B cell (primary cell): ENCODE results near the gene CPS1. TPM values are rescaled to one million over a fixed set of nuclear protein-coding genes. Genes with fewer than 3 reads are reported as not detected.

ENCODE experiments used
- ATAC-seq: fragments of 200-7000 bp; cut with Tn5 transposase; one replicate; pipeline ENCODE4 v1.10.0; 2021; ENCODE audit warnings: low read depth, mild to moderate bottlenecking, moderate number of reproducible peaks, moderate library complexity
- CTCF ChIA-PET: fragments of 350-600 bp; sonication (Branson Sonifier 250); formaldehyde crosslinking; loops from one replicate; lab custom pipeline; 2021; ENCODE audit warnings: antibody characterized with exemption, inconsistent platforms; lab: Charles Lee
- POLR2A ChIA-PET: fragments of 350-600 bp; sonication (Branson Sonifier 250); formaldehyde crosslinking; loops from one replicate; lab custom pipeline; 2021; ENCODE audit warnings: antibody characterized with exemption; lab: Charles Lee
- DNase-seq: peaks from one replicate; pipeline ENCODE4 v3.0.0; 2013
- H2AFZ ChIP-seq: 2 replicates; pipeline ENCODE4 v1.6.1; 2012; ENCODE audit warnings: mild to moderate bottlenecking, low read depth, low read length; ENCODE audit not compliant: insufficient read depth, poor library complexity, severe bottlenecking
- H3K27ac ChIP-seq, 2 donors: 1 replicate in 1 of 2; 2 replicates in 1 of 2; pipeline ENCODE4 v1.5.1; 2012 to 2013; ENCODE audit warnings: low read length in 2 of 2, mild to moderate bottlenecking in 2 of 2, moderate library complexity in 1 of 2
- H3K27me3 ChIP-seq, 4 experiments: fragments of 200-600 bp in 1 of 4; sonication (generic) in 1 of 4; replicated peaks in 1 of 4; 1 replicate in 2 of 4; 2 replicates in 2 of 4; pipeline versions ENCODE4 v1.6.1 to v1.7.0; 2013 to 2016; ENCODE audit warnings: low read length in 3 of 4, mild to moderate bottlenecking in 2 of 4, mixed read lengths in 1 of 4, moderate library complexity in 1 of 4; ENCODE audit not compliant: insufficient read depth in 4 of 4, control insufficient read depth in 3 of 4; ENCODE audit errors: control extremely low read depth in 1 of 4
- H3K36me3 ChIP-seq, 2 experiments: replicated peaks in 1 of 2; 1 replicate in 1 of 2; 2 replicates in 1 of 2; pipeline versions ENCODE4 v1.6.1 to v1.7.1; 2013; ENCODE audit warnings: low read length in 1 of 2; ENCODE audit not compliant: insufficient read depth in 2 of 2, control insufficient read depth in 1 of 2; ENCODE audit errors: control extremely low read depth in 1 of 2, extremely low read depth in 1 of 2
- H3K4me1 ChIP-seq, 2 donors: fragments of 200-600 bp in 1 of 2; sonication (generic) in 1 of 2; 1 replicate in 1 of 2; 2 replicates in 1 of 2; pipeline versions ENCODE4 v1.5.1 to v1.6.1; 2013 to 2017; ENCODE audit warnings: low read length in 2 of 2; ENCODE audit not compliant: control insufficient read depth in 2 of 2, insufficient read depth in 2 of 2
- H3K4me2 ChIP-seq: replicated peaks from 2 replicates; pipeline ENCODE3; 2012; ENCODE audit warnings: mild to moderate bottlenecking, low read depth, low read length; ENCODE audit not compliant: poor library complexity, severe bottlenecking
- H3K4me3 ChIP-seq, 5 experiments: fragments of 200-600 bp in 1 of 5; sonication (generic) in 1 of 5; 1 replicate in 3 of 5; 2 replicates in 2 of 5; pipeline versions ENCODE4 v1.5.1 to v1.7.0; 2011 to 2016; ENCODE audit warnings: low read length in 4 of 5, mild to moderate bottlenecking in 4 of 5, low read depth in 2 of 5, control low read depth in 1 of 5, moderate library complexity in 1 of 5; ENCODE audit not compliant: insufficient read depth in 1 of 5; ENCODE audit errors: control extremely low read depth in 1 of 5, extremely low read depth in 1 of 5
- H3K79me2 ChIP-seq: fragments of 200-600 bp; sonication (generic); one replicate; pipeline ENCODE4 v1.6.0; 2016; ENCODE audit warnings: low read length; ENCODE audit not compliant: control insufficient read depth, insufficient read depth
- H3K9ac ChIP-seq: fragments of 200-600 bp; sonication (generic); 2 replicates; pipeline ENCODE4 v1.6.1; 2017; ENCODE audit warnings: mild to moderate bottlenecking, low read length, moderate library complexity
- H3K9me3 ChIP-seq, 3 donors: one replicate each; pipeline versions ENCODE4 v1.6.1 to v1.7.1; 2013; ENCODE audit warnings: low read length in 2 of 3; ENCODE audit not compliant: control insufficient read depth in 2 of 3, insufficient read depth in 1 of 3; ENCODE audit errors: control extremely low read depth in 1 of 3
- H4K20me1 ChIP-seq: 2 replicates; pipeline ENCODE4 v1.6.0; 2012; ENCODE audit warnings: mild to moderate bottlenecking, low read length; ENCODE audit not compliant: insufficient read depth, control insufficient read depth, poor library complexity, severe bottlenecking
- H3K27ac Mint-ChIP-seq: one replicate; pipeline ENCODE4 v1.8.0; 2021; ENCODE audit warnings: mixed read lengths
- H3K27me3 Mint-ChIP-seq: one replicate; pipeline ENCODE4 v1.8.0; 2021; ENCODE audit warnings: mixed read lengths
- H3K4me1 Mint-ChIP-seq: one replicate; pipeline ENCODE4 v1.8.0; 2021; ENCODE audit warnings: mixed read lengths
- H3K4me3 Mint-ChIP-seq: one replicate; pipeline ENCODE4 v1.8.0; 2021; ENCODE audit warnings: mixed read lengths
- H3K9me3 Mint-ChIP-seq: one replicate; pipeline ENCODE4 v1.8.0; 2022; ENCODE audit warnings: mixed read lengths; ENCODE audit not compliant: insufficient read depth
- CTCF ChIP-seq: fragments of 200-600 bp; IDR thresholded peaks from one replicate; pipeline ENCODE4 v1.8.0; 2022; ENCODE audit warnings: antibody characterized with exemption, mild to moderate bottlenecking
- EZH2 ChIP-seq: IDR thresholded peaks from 2 replicates; pipeline ENCODE4 v1.6.1; 2012; ENCODE audit warnings: borderline replicate concordance, low read depth, mild to moderate bottlenecking, moderate library complexity, low read length; ENCODE audit not compliant: insufficient read depth, poor library complexity, severe bottlenecking
- WGBS: methylation state at CpG from one replicate; pipeline ENCODE4 v1.1.5; 2013; ENCODE audit warnings: missing lambda C conversion rate; ENCODE audit not compliant: insufficient coverage; 5-methylcytosine and 5-hydroxymethylcytosine counted together
- intact Hi-C: fragments of 100-400 bp; cut with micrococcal nuclease; formaldehyde crosslinking; loops from one replicate; pipeline ENCODE4 v1.10.0; 2022
- polyA plus RNA-seq: library from polyadenylated mRNA; depleted of rRNA; stranded (reverse); fragments of >200 nt; gene quantifications from 2 replicates; pipeline ENCODE4 v1.2.3, GENCODE V29; 2012
- total RNA-seq, 2 donors: library from RNA; stranded (reverse); fragments of 120-200 nt in 1 of 2; gene quantifications; 1 replicate in 1 of 2; 2 replicates in 1 of 2; pipeline versions ENCODE4 v1.2.3 to v1.2.4, GENCODE V29; 2013 to 2022

The CPS1 gene
- total and polyA plus RNA-seq, 2 donors (not counting 1 experiment from before 2014, with no cell fraction given), result 0.12 to 0.25 TPM

- H3K4me3 Mint-ChIP-seq, result no peak overlapping the region
- POLR2A ChIA-PET, result no interaction called here
- 83% methylated on average over 2 of the region's 4 CpGs for WGBS
Observed at GRCh38 chr2:210528716-210529115, 27.7 kb upstream of the CPS1 start.

GRCh38 chr2:210531050-210531449, 25.3 kb upstream of the CPS1 start:
- ATAC-seq (no peak), DNase-seq (no peak)
- H3K27me3 Mint-ChIP-seq, result no peaks in the 10 kb centered on the region
- POLR2A ChIA-PET, result no interaction called here
- H3K27ac Mint-ChIP-seq, result no peak overlapping the region
- intact Hi-C loops, result no loop called here
- TF ChIP-seq EZH2 (no peak), CTCF (no peak)
- Histone ChIP-seq H3K79me2 (no peaks in the 10 kb centered on the region), H3K4me1 (no peaks in the 10 kb centered on the region), H3K27ac (no peak overlapping the region), H3K4me3 (no peak overlapping the region), H4K20me1 (no peaks in the 10 kb centered on the region), H3K9me3 (no peaks in the 10 kb centered on the region), H3K36me3 (no peaks in the 10 kb centered on the region), H3K9ac (no peak overlapping the region), H2AFZ (no peak overlapping the region), H3K27me3 (no peaks in the 10 kb centered on the region), H3K4me2 (no peak overlapping the region)
- H3K4me1 Mint-ChIP-seq, result no peaks in the 10 kb centered on the region
- WGBS, result 100% methylated on average over 3 of the region's 5 CpGs
- no peak overlapping the region for H3K4me3 Mint-ChIP-seq
- CTCF ChIA-PET, result interaction anchor here (1.8 kb wide), 1 partner anchor 27 kb away, joined by 6 read pairs; no protein-coding TSS in a partner anchor
- H3K9me3 Mint-ChIP-seq, result no peaks in the 10 kb centered on the region

More at GRCh38 chr2:210528716-210529115, 27.7 kb upstream of the CPS1 start:
- H3K27ac ChIP-seq, result no peak overlapping the region
- no peak overlapping the region for H3K4me3 ChIP-seq
- H3K27ac Mint-ChIP-seq, result no peak overlapping the region
- H4K20me1 ChIP-seq, result no peaks in the 10 kb centered on the region
- H3K36me3 ChIP-seq, result no peaks in the 10 kb centered on the region
- intact Hi-C loops, result no loop called here
- no peaks in the 10 kb centered on the region for H3K9me3 ChIP-seq
- DNase-seq (no peak), ATAC-seq (no peak)
- no peaks in the 10 kb centered on the region for H3K4me1 Mint-ChIP-seq
- H3K4me2 ChIP-seq, result no peak overlapping the region
- TF ChIP-seq CTCF, result no peak
- TF ChIP-seq EZH2, result no peak
- H3K4me1 ChIP-seq, result no peaks in the 10 kb centered on the region
- H3K27me3 Mint-ChIP-seq, result peaks cover 7% of the 10 kb centered on the region
- H3K79me2 ChIP-seq, result no peaks in the 10 kb centered on the region
- peaks cover 0 to 5% (median 0%) of the 10 kb centered on the region in 4 experiments for H3K27me3 ChIP-seq
- H3K9me3 Mint-ChIP-seq, result no peaks in the 10 kb centered on the region
- no peak overlapping the region for H3K9ac ChIP-seq
- H2AFZ ChIP-seq, result no peak overlapping the region
- CTCF ChIA-PET, result interaction anchor here (0.7 kb wide), 1 partner anchor 23 kb away, joined by 5 read pairs; no protein-coding TSS in a partner anchor
